Endothelial cell of umbilical vein (primary cell): Measurements from ENCODE around the gene FMN1. TPM values are rescaled to one million over a fixed set of nuclear protein-coding genes. Genes with fewer than 3 reads are reported as not detected.

Source experiments
- BruUV-seq: library from RNA; stranded (reverse); fragments of 400-500 nt; replicated peaks from 2 replicates; lab custom pipeline; 2021; lab: Mats Ljungman, UMichigan
- CTCF ChIA-PET: fragments of 300-600, 350-600 bp; sonication (Branson Sonifier 250); formaldehyde crosslinking; loops from one replicate; lab custom pipeline; 2021; ENCODE audit warnings: antibody characterized with exemption, inconsistent platforms; lab: Charles Lee
- POLR2A ChIA-PET: fragments of 300-600, 350-600 bp; sonication (Branson Sonifier 250); formaldehyde crosslinking; loops from one replicate; lab custom pipeline; 2021; ENCODE audit warnings: antibody characterized with exemption, inconsistent platforms; lab: Charles Lee
- DNase-seq: peaks from one replicate; pipeline ENCODE4 v3.0.0-alpha.2; 2011; ENCODE audit warnings: low read depth, low spot score
- FAIRE-seq: peaks from 2 replicates; lab custom pipeline; 2011; peaks lifted over from hg19 to GRCh38; lab: Jason Lieb, UNC
- H2AFZ ChIP-seq: 2 replicates; pipeline ENCODE4 v1.6.0; 2012; ENCODE audit warnings: low read depth, low read length, control low read depth, inconsistent platforms
- H3K27ac ChIP-seq: 2 replicates; pipeline ENCODE4 v1.5.1; 2011; ENCODE audit warnings: low read depth, mild to moderate bottlenecking, control low read depth, low read length, moderate library complexity; ENCODE audit not compliant: insufficient read depth
- H3K27me3 ChIP-seq, 2 experiments: 2 replicates each; pipeline versions ENCODE4 v1.6.0 to v1.6.1; 2011; ENCODE audit warnings: low read length in 2 of 2, mixed read lengths in 1 of 2; ENCODE audit not compliant: control insufficient read depth in 2 of 2, insufficient read depth in 2 of 2
- H3K36me3 ChIP-seq, 2 experiments: 2 replicates in 1 of 2; 3 replicates in 1 of 2; pipeline ENCODE4 v1.5.1; 2011; ENCODE audit warnings: low read length in 2 of 2, mild to moderate bottlenecking in 1 of 2, moderate library complexity in 1 of 2; ENCODE audit not compliant: control insufficient read depth in 2 of 2, insufficient read depth in 2 of 2; ENCODE audit errors: extremely low read depth in 1 of 2
- H3K4me1 ChIP-seq: 3 replicates; pipeline ENCODE4 v1.5.1; 2011; ENCODE audit warnings: mild to moderate bottlenecking, low read length; ENCODE audit not compliant: control insufficient read depth, insufficient read depth; ENCODE audit errors: extremely low read depth
- H3K4me2 ChIP-seq: 2 replicates; pipeline ENCODE4 v1.6.1; 2011; ENCODE audit warnings: low read length, control low read depth, mixed read lengths; ENCODE audit not compliant: insufficient read depth
- H3K4me3 ChIP-seq, 3 experiments: fragments of 200-600 bp in 1 of 3; sonication (generic), shearing (Covaris generic) in 1 of 3; replicated peaks in 1 of 3; 2 replicates each; pipeline ENCODE4 v1.5.1; 2011 to 2016; ENCODE audit warnings: control low read depth in 3 of 3, low read length in 3 of 3, mild to moderate bottlenecking in 2 of 3, inconsistent platforms in 1 of 3, low read depth in 1 of 3, moderate library complexity in 1 of 3; ENCODE audit not compliant: insufficient read depth in 1 of 3
- H3K79me2 ChIP-seq: 2 replicates; pipeline ENCODE4 v1.6.0; 2012; ENCODE audit warnings: low read length, inconsistent platforms; ENCODE audit not compliant: control insufficient read depth, insufficient read depth
- H3K9ac ChIP-seq: replicated peaks from 2 replicates; pipeline ENCODE3; 2011; ENCODE audit warnings: low read length, control low read depth; ENCODE audit not compliant: insufficient read depth; ENCODE audit errors: extremely low read depth
- H3K9me1 ChIP-seq: replicated peaks from 3 replicates; pipeline ENCODE4 v1.6.0; 2011; ENCODE audit warnings: mild to moderate bottlenecking, low read length; ENCODE audit not compliant: control insufficient read depth, insufficient read depth; ENCODE audit errors: extremely low read depth
- H3K9me3 ChIP-seq: replicated peaks from 2 replicates; pipeline ENCODE4 v1.5.1; 2012; ENCODE audit warnings: low read length, inconsistent platforms; ENCODE audit not compliant: control insufficient read depth, insufficient read depth
- H4K20me1 ChIP-seq: replicated peaks from 2 replicates; pipeline ENCODE3; 2011; ENCODE audit warnings: mild to moderate bottlenecking, low read length; ENCODE audit not compliant: control insufficient read depth, insufficient read depth; ENCODE audit errors: extremely low read depth
- EZH2 ChIP-seq: IDR thresholded peaks from 2 replicates; pipeline ENCODE4 v1.6.1; 2012; ENCODE audit warnings: borderline replicate concordance, low read depth, mild to moderate bottlenecking, moderate library complexity, low read length, inconsistent platforms; ENCODE audit not compliant: severe bottlenecking
- GATA2 ChIP-seq: IDR thresholded peaks from 2 replicates; pipeline ENCODE4 v1.7.0; 2011; ENCODE audit warnings: low read depth, mild to moderate bottlenecking, moderate library complexity, mixed read lengths, low read length; ENCODE audit not compliant: insufficient read length, insufficient read depth
- MAX ChIP-seq: IDR thresholded peaks from 2 replicates; pipeline ENCODE4 v1.6.1; 2011; ENCODE audit not compliant: insufficient read depth, insufficient read length
- MYC ChIP-seq: IDR thresholded peaks from one replicate; pipeline ENCODE4 v1.6.1; 2011; ENCODE audit warnings: mild to moderate bottlenecking, low read depth, low read length
- POLR2A ChIP-seq: IDR thresholded peaks from 2 replicates; pipeline ENCODE4 v1.6.1; 2012; ENCODE audit warnings: low read depth, mild to moderate bottlenecking, control low read depth, low read length
- POLR2AphosphoS5 ChIP-seq: IDR thresholded peaks from 2 replicates; pipeline ENCODE4 v1.6.1; 2012; ENCODE audit warnings: low read depth, mild to moderate bottlenecking, control low read depth, low read length, moderate library complexity; ENCODE audit not compliant: insufficient read depth
- dilution Hi-C: fragments of 300-500 bp; cut with MboI; formaldehyde crosslinking; loops from one replicate; pipeline ENCODE4 v1.15.0; 2019; ENCODE audit warnings: low sequenced_read_pairs; ENCODE audit not compliant: extremely low pct_ligation_motif_present
- intact Hi-C: fragments of 100-400 bp; cut with micrococcal nuclease; formaldehyde crosslinking; loops from one replicate; pipeline ENCODE4 v1.10.0; 2022
- polyA plus RNA-seq, 4 experiments: library from polyadenylated mRNA; depleted of rRNA in 3 of 4; stranded (reverse) in 3 of 4; unstranded in 1 of 4; fragments of >200 nt; gene quantifications; 2 replicates each; pipeline versions ENCODE4 v1.2.1 to v1.2.3, GENCODE V29; 2011 to 2012; ENCODE audit warnings: missing spikeins in 1 of 4
- total RNA-seq: library from RNA; stranded (reverse); gene quantifications from 2 replicates; pipeline ENCODE4 v1.2.3, GENCODE V29; 2021
- TF ChIP-seq, protein P1 (sequence below), 2 donors: IDR thresholded peaks; 1 replicate in 1 of 2; 2 replicates in 1 of 2; pipeline ENCODE4 v1.5.1; 2011; ENCODE audit warnings: low read length in 2 of 2, mild to moderate bottlenecking in 2 of 2, moderate library complexity in 2 of 2, control low read depth in 1 of 2, inconsistent platforms in 1 of 2, low read depth in 1 of 2; ENCODE audit not compliant: insufficient read depth in 1 of 2; ENCODE audit errors: extremely low read depth in 1 of 2

The FMN1 gene
- total and polyA plus RNA-seq, 2 donors (not counting 3 experiments of a cell fraction or from before 2014, with no cell fraction given): 0.01 to 0.29 TPM

- TF ChIP-seq POLR2A (no peak), GATA2 (no peak), EZH2 (no peak), MAX (no peak), POLR2AphosphoS5 (no peak), MYC (no peak)
- TF ChIP-seq, protein P1, sequence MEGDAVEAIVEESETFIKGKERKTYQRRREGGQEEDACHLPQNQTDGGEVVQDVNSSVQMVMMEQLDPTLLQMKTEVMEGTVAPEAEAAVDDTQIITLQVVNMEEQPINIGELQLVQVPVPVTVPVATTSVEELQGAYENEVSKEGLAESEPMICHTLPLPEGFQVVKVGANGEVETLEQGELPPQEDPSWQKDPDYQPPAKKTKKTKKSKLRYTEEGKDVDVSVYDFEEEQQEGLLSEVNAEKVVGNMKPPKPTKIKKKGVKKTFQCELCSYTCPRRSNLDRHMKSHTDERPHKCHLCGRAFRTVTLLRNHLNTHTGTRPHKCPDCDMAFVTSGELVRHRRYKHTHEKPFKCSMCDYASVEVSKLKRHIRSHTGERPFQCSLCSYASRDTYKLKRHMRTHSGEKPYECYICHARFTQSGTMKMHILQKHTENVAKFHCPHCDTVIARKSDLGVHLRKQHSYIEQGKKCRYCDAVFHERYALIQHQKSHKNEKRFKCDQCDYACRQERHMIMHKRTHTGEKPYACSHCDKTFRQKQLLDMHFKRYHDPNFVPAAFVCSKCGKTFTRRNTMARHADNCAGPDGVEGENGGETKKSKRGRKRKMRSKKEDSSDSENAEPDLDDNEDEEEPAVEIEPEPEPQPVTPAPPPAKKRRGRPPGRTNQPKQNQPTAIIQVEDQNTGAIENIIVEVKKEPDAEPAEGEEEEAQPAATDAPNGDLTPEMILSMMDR (IDR thresholded peaks at IDR 0.05; ENCODE audit: extremely low read depth in 1 of 2, insufficient read depth in 1 of 2, low read depth in 1 of 2, low read length in 2 of 2): no peak
- Histone ChIP-seq H3K4me2 (no peak overlapping the region), H3K9ac (no peak overlapping the region), H3K9me1 (no peaks in the 10 kb centered on the region), H2AFZ (no peak overlapping the region), H3K9me3 (no peaks in the 10 kb centered on the region), H3K27ac (no peak overlapping the region), H3K4me3 (no peak overlapping the region), H3K79me2 (no peaks in the 10 kb centered on the region), H3K27me3 (peaks cover 0 to 3% of the 10 kb centered on the region in 2 experiments), H4K20me1 (no peaks in the 10 kb centered on the region), H3K4me1 (no peaks in the 10 kb centered on the region), H3K36me3 (no peaks in the 10 kb centered on the region)
- POLR2A ChIA-PET: no interaction called here
- FAIRE-seq (no peak), DNase-seq (no peak)
- BruUV-seq: no TSS peak
- CTCF ChIA-PET: interaction anchor here (0.6 kb wide), 1 partner anchor 330 kb away, joined by 3 read pairs; no protein-coding TSS in a partner anchor
- dilution Hi-C loops: no loop called here
- intact Hi-C loops: no loop called here
Observed at GRCh38 chr15:33040496-33040895, 154.0 kb downstream of the FMN1 start.
